GM20000 (cell line): Measurements from ENCODE around the gene HMX2.

ENCODE experiments used
- DNase-seq: peaks from one replicate; pipeline ENCODE4 v3.0.0; 2012; ENCODE audit warnings: low spot score
- CTCF ChIP-seq: IDR thresholded peaks from 2 replicates; pipeline ENCODE4 v1.5.1; 2012; ENCODE audit warnings: mild to moderate bottlenecking, control low read depth; ENCODE audit errors: extremely low read depth, missing control alignments

HMX2 gene

GRCh38 chr10:123144697-123145541, 3.0 kb upstream of the HMX2 start:
- TF ChIP-seq CTCF: peak; percentile 1
- DNase-seq: peak; percentile 51

- DNase-seq: no peak
- no peak for TF ChIP-seq CTCF
These were observed 2.4 kb upstream of the HMX2 start for GRCh38 chr10:123145542-123146012.

GRCh38 chr10:123146013-123146893, 1.7 kb upstream of the HMX2 start:
- TF ChIP-seq CTCF: no peak
- peak; percentile 36 for DNase-seq

GRCh38 chr10:123146894-123147634, 872 bp upstream of the HMX2 start:
- no peak for DNase-seq
- no peak for TF ChIP-seq CTCF

GRCh38 chr10:123148414-123149161, 652 bp downstream of the HMX2 start:
- DNase-seq: peak; percentile 71

More at GRCh38 chr10:123148414-123149161, 652 bp downstream of the HMX2 start:
- TF ChIP-seq CTCF: no peak
